ENCODE data around the gene ANXA11.

DNA sequence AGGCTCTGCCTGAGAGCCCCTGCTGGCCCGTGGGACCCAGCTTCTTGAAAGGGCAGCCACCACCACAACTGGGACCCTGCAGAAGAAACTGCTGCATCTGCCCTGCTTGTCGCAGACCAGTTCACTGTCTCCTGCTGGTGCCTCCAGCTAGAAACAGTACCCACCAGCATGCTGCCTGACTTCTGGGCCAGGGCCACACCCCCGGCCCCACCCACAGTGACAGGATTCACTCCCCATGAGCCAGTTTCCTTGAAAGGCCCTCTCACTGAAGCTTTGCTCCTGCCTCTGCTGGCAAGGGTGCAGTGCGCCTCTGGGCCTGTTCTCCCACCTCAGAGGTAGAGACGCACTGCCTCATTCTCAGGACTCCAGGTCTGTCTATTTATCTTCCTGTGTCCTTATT lies 32.4 kb downstream of the ANXA11 start:
- TF ChIP-seq, protein P1, sequence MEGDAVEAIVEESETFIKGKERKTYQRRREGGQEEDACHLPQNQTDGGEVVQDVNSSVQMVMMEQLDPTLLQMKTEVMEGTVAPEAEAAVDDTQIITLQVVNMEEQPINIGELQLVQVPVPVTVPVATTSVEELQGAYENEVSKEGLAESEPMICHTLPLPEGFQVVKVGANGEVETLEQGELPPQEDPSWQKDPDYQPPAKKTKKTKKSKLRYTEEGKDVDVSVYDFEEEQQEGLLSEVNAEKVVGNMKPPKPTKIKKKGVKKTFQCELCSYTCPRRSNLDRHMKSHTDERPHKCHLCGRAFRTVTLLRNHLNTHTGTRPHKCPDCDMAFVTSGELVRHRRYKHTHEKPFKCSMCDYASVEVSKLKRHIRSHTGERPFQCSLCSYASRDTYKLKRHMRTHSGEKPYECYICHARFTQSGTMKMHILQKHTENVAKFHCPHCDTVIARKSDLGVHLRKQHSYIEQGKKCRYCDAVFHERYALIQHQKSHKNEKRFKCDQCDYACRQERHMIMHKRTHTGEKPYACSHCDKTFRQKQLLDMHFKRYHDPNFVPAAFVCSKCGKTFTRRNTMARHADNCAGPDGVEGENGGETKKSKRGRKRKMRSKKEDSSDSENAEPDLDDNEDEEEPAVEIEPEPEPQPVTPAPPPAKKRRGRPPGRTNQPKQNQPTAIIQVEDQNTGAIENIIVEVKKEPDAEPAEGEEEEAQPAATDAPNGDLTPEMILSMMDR (IDR thresholded peaks at IDR 0.05): no peak
- TF ChIP-seq, protein P2, sequence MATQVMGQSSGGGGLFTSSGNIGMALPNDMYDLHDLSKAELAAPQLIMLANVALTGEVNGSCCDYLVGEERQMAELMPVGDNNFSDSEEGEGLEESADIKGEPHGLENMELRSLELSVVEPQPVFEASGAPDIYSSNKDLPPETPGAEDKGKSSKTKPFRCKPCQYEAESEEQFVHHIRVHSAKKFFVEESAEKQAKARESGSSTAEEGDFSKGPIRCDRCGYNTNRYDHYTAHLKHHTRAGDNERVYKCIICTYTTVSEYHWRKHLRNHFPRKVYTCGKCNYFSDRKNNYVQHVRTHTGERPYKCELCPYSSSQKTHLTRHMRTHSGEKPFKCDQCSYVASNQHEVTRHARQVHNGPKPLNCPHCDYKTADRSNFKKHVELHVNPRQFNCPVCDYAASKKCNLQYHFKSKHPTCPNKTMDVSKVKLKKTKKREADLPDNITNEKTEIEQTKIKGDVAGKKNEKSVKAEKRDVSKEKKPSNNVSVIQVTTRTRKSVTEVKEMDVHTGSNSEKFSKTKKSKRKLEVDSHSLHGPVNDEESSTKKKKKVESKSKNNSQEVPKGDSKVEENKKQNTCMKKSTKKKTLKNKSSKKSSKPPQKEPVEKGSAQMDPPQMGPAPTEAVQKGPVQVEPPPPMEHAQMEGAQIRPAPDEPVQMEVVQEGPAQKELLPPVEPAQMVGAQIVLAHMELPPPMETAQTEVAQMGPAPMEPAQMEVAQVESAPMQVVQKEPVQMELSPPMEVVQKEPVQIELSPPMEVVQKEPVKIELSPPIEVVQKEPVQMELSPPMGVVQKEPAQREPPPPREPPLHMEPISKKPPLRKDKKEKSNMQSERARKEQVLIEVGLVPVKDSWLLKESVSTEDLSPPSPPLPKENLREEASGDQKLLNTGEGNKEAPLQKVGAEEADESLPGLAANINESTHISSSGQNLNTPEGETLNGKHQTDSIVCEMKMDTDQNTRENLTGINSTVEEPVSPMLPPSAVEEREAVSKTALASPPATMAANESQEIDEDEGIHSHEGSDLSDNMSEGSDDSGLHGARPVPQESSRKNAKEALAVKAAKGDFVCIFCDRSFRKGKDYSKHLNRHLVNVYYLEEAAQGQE (IDR thresholded peaks at IDR 0.05; ENCODE audit: insufficient read depth in 1 of 2, low read depth in 2 of 2, low read length in 1 of 2): no peak
- TF ChIP-seq POLR2AphosphoS5 (IDR thresholded peaks at IDR 0.05; ENCODE audit: low read depth, low read length): no peak
